NCI-H524 treated with DMSO at 0.1 percent for 48 hours (cell line): ENCODE measurements around the gene RANBP17.
A peak's percentile ranks its signal among the peaks of the same experiment; 100 is the strongest.
"Not testable (repeated sequence)": the region's sequence is repeated elsewhere in the genome, so short reads cannot be mapped to it uniquely, and the experiment has no call there.

Experiments
- DNase-seq: peaks from one replicate; lab custom pipeline; 2025; lab: John Stamatoyannopoulos, UW

RANBP17 gene

GRCh38 chr5:170867825-170868224 lies 6.0 kb downstream of the RANBP17 start:
- DNase-seq = no peak

GRCh38 chr5:170870390-170870789 lies 8.6 kb downstream of the RANBP17 start:
- not testable (repeated sequence) for DNase-seq

DNA sequence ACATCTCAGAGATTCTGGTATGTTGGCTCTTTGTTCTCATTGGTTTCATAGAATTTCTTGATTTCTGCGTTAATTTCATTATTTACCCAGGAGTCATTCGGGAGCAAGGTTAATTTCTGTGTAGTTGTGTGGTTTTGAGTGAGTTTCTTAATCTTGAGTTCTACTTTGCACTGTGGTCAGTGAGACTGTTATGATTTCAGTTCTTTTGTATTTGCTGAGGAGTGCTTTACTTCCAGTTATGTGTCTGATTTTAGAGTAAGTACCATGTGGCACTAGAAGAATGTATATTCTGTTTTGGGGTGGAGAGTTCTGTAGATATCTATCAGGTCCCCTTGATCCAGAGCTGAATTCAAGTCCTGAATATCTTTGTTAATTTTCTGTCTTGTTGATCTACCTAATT lies 12.2 kb downstream of the RANBP17 start:
- DNase-seq = no peak

DNA sequence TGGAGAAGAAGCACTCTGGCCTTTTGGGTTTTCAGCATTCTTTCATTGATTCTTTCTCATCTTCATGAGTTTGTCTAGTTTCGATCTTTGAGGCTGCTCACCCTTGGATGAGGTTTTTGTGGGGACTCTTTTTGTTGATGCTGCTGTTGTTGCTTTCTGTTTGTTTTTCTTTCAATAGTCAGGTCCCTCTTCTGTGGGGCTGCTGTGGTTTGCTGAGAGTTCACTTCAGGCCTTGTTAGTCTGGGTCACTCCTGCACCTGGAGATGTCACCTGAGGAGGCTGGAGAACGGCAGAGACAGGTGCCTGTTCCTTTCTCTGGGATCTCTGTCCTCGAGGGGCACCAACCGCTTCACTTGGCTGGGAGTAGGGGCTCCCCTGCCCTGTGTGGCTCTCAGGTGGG lies 14.0 kb downstream of the RANBP17 start:
- no peak for DNase-seq

GRCh38 chr5:170880084-170880483 lies 18.3 kb downstream of the RANBP17 start:
- no peak for DNase-seq

GRCh38 chr5:170882345-170882744 lies 20.5 kb downstream of the RANBP17 start:
- no peak for DNase-seq

GRCh38 chr5:170885256-170885655 lies 23.4 kb downstream of the RANBP17 start:
- no peak for DNase-seq

- DNase-seq = no peak
Observed at GRCh38 chr5:170885809-170886208, 24.0 kb downstream of the RANBP17 start.

GRCh38 chr5:170886210-170886894 lies 24.5 kb downstream of the RANBP17 start:
- DNase-seq = no peak

DNA sequence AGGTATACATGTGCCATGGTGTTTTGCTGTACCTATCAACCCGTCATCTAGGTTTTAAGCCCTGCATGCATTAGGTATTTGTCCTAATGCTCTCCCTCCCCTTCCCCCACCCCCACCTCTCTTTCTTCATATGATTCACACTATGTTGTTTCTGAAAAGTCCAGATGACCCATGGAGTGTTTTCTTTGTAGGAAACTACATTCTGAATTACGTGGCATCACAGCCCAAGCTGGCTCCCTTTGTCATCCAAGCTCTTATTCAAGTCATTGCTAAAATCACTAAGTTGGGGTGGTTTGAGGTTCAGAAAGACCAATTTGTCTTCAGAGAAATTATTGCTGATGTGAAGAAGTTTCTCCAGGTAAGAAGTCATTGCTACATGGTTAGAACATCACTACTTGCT lies 30.4 kb downstream of the RANBP17 start:
- DNase-seq = no peak

- DNase-seq = no peak
Observed at GRCh38 chr5:170894665-170895064, 32.8 kb downstream of the RANBP17 start.

DNA sequence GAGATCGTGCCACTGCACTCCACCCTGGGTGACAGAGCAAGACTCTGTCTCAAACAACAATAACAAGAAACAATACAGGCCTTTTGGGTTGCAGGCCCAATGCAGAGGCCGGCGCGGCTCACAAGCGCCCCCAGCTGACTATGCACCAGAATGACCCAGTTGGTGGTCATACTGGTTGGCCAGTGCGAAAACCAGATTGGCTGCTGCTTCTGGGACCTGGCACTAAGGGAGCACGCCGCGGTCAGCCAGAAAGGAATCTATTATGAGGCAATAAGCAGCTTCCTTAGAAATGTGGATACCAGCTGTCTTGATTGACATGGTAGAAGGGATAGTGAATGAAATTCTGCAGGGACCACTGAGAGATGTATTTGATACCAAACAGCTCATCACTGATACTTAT lies 35.0 kb downstream of the RANBP17 start:
- no peak for DNase-seq

DNA sequence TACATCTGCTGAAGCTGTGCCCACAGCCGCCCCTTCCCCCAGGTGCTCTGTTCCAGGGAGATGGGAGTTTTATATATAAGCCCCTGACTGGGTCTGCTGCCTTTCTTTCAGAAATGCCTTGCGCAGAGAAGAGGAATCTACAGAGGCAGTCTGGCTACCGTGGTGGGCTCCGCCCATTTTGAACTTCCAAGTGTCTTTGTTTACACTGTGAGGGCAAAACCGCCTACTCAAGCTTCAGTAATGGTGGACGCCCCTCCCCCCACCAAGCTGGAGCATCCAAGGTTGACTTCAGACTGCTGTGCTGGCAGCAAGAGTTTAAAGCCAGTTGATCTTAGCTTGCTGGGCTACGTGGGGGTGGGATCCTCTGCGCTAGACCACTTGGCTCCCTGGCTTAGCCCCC lies 41.3 kb downstream of the RANBP17 start:
- no peak for DNase-seq

DNA sequence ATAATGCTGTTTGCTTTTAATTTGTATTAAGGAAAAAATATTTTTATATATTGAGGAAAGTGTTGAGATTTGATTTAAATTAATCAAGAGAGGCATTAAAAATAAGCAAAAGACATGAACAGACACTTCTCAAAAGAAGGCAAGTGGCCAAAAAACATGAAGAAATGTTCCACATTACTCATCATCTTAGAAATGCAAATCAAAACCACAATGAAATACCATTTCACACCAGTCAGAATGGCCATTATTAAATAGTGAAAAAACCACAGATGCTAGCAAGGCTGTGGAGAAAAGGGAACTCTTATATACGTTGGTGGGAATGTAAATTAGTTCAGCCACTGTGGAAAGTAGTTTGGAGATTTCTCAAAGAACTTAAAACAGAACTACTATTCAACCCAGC lies 45.9 kb downstream of the RANBP17 start:
- DNase-seq = no peak

GRCh38 chr5:170913573-170913972 lies 51.8 kb downstream of the RANBP17 start:
- no peak for DNase-seq

GRCh38 chr5:170917113-170917512 lies 55.3 kb downstream of the RANBP17 start:
- no peak for DNase-seq

DNA sequence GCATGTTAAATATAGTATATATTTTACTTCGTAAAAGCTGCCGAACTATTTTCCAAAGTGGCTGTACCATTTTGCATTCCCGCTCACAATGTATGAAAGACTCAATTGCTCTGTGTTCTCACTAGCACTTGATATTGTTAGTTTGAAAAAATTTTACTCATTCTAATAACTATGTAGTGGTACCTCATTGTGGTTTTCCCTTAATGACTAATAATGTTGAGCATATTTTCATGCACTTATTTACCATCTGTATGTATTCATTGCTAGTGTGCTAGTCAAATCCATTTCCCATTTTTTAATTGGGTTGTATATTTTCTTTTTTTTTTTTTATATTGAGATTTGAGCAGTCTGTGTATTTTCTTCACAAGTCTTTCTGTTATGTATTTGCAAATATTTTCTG lies 58.4 kb downstream of the RANBP17 start:
- no peak for DNase-seq

DNA sequence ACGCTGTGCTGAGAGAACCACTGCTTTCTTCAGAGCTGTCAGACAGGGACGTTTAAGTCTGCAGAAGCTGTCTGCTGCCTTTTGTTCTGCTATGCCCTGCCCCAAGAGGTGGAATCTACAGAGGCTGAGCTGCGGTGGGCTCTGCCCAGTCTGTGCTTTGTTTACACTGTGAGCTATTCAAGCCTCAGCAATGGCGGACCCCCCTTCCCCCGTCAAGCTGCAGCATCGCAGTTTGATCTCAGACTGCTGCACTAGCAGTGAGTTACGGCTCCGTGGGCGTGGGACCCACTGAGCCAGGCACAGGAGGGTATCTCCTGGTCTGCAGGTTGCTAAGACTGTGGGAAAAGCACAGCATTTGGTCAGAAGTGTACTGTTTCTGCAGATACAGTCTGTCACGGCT lies 60.5 kb downstream of the RANBP17 start:
- not testable (repeated sequence) for DNase-seq

- no peak for DNase-seq
Observed at GRCh38 chr5:170923910-170924620, 62.2 kb downstream of the RANBP17 start.

- peak; percentile 38 for DNase-seq
Observed at GRCh38 chr5:170935534-170936218, 73.9 kb downstream of the RANBP17 start.

- DNase-seq = no peak
Observed at GRCh38 chr5:170937072-170937471, 75.3 kb downstream of the RANBP17 start.

DNA sequence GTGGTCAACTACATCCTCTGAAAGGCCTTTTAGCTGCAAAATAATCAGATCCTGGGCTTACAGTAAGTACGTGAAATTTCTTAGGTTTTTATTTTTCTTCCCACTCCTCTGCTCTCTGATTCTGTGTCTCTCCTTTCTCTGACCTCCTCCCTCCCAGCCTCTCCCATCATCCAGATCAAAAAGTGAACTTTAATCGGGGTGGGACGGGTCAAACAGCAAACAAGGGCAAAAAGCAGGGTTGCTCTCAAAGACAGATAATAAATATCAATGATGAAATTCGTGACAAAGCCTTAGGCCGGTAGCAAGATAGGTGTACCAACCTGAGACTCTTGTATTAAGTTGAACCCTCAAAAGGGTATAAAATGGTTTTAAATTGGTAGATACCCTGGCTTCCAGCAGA lies 76.1 kb downstream of the RANBP17 start:
- DNase-seq = no peak

- DNase-seq = no peak
Observed at GRCh38 chr5:170939178-170939577, 77.4 kb downstream of the RANBP17 start.
